NCI-H2196 (cell line): ENCODE results near the gene ZFAND2A.
"Not testable (repeated sequence)": the region's sequence is repeated elsewhere in the genome, so short reads cannot be mapped to it uniquely, and the experiment has no call there.

Experiments
- DNase-seq: peaks from one replicate; lab custom pipeline; 2025; ENCODE audit not compliant: unreplicated experiment; lab: John Stamatoyannopoulos, UW

ZFAND2A gene

DNA sequence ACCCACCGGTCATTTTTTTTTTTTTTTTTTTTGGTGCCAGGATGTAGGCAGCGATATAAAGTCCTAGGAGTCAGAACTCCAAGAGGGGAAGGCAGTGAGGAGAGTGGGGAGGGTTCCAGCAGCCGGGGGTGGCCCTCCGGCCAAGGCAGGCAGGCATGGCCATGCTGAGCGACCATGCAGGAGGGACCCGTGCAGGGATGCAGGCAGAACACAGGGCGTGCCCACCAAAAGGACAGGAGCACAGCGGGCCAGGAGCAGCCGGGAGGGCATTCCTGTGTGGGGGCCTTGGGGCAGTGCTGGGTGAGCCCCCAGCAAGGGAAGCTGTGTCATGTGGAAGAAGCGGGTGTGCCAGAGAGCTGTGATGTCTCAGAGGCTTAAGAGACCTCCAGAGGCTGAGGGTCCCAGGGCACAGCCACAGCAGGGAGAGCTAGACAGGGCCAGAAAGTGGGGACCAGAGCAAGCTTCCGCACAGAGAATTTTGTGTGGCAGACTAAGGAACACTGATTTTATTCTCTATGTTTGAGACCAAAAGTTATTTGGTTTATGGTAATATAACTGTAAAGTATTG, 5.7 kb downstream of the ZFAND2A start:
- no peak for DNase-seq

DNA sequence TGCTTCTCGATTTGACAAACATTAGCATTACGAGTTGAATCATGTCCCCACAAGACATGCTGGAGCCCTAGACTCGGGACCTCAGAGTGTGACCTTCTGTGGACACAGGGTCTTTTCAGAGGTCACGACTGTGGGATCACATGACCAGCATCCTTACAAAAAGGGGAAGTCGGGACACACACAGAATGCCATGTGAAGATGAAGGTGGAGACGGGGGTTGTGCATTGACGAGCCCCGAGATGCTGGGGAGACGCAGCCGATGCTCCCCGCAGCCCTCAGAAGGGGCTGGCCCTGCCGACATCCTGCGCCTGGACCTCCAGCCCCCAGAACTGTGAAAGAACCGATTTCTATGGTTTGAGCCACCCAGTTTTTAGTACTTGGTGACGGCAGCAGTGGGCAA, 7.5 kb downstream of the ZFAND2A start:
- DNase-seq: no peak

DNA sequence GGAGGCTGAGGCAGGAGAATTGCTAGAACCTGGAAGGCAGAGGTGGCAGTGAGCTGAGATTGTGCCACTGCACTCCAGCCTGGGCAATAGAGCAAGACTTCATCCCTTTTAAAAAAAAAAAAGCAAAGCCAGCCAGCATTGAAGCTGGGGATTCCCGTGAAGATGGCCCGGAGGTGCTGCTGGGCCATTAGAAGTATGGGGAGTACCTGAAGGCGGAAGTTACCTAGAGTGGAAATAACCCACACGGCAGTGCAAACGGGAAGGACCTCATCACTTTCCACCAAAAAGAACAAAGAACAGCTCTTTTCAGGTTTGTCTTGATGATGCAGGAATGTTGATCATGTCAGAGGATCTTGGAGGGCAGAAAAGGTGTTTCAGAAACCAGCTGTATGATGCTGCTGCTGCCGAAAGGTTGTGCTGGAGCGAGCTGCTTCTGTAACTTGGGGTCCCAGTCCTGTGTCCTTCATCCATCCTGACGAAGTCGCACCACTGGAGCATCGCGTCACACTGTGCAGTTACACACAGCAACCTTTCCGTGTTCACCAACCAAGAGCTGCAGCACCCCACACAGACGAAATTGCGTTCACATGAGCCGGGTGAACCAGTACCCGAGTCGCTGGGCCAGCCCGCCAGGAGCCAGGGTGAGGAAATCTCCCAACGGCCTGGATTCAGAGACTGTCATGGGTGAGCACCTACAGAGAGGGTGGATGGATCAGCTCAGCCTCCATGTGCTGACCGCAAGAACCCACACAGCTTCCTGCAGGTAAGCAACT, 8.2 kb downstream of the ZFAND2A start:
- no peak for DNase-seq

DNA sequence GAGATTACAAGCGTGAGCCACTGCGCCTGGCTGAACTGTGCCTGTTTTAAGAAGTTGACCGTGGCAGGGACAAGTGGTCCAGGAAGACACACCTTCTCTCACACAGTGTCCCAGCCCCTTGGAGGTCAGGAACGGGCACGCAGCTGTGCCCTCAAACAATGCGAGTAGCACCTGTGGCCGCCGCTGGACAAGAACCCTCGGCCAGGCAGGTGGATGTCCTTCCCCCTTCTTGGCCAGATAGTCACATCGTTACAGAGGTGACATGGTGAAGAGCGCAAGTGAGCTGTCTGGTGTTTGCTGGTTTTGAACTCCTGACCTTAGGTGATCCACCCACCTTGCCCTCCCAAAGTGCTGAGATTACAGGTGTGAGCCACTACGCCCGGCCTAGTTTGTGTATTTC, 8.8 kb downstream of the ZFAND2A start:
- DNase-seq: no peak

DNA sequence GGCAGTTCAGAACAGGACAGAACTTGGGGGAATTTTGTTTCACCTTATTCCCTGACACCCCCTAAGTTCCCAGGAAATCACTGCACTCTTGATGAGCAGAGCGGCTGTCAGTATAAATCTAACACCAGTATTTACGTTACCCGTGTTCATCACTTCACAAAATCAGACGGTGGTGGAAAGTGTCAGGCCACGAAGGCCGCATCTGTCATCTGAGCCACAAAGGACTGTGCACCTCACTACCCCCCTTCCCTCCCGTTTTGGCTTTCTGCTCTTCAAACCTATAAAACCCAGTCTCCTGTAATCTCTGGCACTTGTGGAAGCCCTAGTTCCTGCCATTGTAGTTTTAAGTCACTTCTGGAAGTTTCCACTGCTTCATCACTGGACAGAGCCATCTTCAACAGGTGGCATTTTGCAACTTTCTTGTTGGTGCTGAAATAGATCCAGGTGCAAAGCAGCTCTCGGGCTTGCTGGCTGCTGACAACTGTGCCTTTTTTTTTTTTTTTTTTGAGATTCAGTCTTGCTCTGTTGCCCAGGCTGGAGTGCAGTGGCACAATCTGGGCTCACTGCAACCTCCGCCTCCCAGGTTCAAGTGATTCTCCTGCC, 9.5 kb downstream of the ZFAND2A start:
- no peak for DNase-seq

DNA sequence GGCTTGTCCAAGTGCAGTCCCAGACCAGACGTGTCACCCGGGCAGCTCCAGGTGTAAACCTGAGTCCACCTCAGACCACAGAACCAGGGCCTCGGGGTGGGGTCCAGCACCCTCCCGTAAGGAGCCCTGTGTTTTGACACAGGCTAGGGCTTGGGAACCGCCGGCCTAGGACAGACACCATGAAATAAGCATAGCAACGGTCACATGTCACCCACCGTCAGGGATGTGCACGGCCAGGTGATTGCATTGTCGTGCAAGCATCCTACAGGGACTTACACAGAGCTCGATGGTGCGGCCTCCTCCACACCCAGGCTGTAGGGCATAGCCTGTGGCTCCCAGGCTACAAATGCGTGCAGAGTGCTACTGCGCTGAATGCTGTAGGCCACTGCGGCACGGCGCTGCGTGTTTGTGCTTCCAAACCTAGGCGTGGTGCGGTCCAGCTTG, 10.6 kb downstream of the ZFAND2A start:
- DNase-seq: no peak

DNA sequence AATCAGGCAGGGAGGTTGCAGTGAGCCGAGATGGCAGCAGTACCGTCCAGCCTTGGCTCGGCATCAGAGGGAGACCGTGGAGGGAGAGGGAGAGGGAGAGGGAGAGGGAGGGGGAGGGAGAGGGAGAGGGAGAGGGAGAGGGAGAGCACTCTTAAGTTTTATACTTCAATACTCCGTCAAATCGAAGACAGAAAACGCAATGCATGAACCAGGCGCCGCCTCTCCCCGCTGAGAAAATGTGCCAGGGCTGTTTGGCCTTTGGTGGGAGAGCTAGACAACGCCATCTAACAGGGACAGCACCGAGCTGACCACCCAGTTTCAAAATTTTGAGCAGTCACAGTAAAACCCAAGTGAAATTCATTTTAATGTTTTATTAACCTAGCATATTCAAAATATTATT, 12.1 kb downstream of the ZFAND2A start:
- not testable (repeated sequence) for DNase-seq

DNA sequence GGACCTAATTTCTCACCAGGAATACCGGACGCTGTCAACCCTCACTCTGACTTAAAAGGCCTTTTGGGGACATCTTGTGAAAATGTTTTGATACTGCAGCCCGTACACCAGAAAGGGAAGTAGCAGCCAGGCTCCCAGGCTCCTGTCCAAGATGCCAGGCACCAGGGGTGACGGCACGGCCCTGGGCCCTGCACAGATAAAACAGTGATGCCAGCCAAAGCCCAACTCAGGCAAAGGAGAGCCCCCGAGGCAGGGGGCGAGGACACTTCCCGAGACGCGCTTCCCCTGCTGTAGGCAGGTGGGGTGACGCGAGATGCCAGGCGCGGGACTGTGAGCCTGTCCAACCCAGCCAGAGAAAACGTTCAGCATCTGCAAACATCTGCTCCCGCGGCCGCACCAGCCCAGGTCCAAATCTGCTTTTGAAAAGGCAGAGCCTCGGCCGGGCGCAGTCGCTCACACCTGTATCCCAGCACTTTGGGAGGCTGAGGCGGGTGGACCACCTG, 15.7 kb downstream of the ZFAND2A start:
- DNase-seq: no peak

DNA sequence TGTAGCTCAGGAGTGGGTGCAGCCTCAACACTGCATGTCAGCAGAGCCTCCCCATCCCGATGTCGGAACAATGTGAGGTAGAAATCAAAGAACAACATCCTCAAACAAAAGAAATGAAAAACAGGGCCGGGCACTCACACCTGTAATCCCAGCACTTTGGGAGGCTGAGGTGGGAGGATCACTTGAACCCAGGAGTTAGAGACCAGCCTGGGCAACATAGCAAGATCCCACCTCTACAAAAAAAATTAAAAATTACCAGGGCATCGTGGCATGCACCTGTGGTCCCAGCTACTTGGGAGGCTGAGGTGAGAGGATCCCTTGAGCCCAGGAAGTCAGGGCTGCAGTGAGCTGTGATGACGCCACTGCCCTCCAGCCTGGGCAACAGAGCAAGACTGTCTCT, 17.0 kb downstream of the ZFAND2A start:
- not testable (repeated sequence) for DNase-seq

DNA sequence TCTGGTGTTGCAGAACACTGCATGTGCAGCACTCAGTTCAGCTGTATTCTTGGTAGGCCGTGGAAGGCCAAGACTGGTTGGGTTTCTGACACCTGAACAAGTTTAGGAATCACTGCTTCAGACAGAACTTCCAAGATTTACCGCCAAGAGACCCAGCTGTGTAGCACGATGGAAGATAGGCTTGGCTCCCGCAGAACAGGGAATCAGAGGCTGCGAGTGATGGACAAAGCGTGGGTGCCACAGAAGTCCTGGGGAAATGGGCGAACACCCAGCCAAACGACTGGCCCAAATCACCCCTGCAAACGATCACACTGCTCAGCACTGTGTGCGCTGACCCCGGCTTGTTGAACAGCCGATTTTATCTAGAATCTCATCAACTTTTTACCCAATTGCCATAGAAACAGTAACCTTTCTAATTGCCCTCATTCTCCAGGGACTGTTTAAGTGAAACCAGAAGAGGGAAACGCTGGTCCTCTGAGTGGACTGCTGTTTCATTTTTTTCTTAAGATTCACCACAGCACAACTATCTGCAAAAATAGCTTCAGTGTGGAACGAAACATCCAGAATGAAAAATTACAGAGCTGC, 17.9 kb downstream of the ZFAND2A start:
- no peak for DNase-seq

DNA sequence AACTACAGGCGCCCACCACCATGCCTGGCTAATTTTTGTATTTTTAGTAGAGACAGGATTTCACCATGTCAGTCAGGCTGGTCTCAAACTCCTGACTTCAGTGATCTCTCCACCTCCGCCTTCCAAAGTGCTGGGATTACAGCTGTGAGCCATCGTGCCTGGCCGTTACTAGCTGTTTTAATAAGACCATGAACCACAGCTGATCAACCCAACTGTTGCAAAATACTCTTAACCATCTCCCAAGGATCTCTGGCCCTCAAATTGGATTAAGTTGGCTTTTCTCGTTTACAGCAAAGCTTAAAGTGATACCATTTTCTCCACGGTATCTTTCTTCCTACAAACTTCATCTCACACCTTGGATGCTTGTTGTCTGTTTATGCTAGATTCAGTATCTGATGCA, 18.3 kb downstream of the ZFAND2A start:
- DNase-seq: no peak

DNA sequence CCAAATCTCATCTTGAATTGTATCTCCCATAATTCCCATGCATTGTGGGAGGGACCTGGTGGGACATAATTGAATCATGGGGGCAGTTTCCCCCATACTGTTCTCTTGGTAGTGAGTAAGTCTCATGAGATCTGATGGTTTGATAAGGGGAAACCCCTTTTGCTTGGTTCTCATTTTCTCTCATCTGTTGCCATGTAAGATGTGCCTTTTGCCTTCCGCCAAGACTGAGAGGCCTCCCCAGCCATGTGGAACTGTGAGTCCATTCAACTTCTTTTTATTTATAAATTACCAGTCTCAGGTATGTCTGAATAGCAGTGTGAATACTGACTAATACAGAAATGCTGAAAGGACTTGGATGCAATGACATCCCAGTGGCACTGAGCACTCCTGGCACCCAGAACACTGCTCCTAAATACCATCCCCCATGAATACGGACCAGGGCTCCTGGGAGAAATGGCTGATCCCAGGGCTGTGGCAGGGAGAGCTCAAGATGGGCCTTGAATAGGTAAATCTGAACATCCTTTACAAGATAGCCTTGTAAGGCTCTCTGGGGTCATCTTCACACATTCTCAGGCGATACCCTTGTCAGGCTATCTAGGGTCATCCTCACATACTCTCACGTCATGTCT, 19.4 kb downstream of the ZFAND2A start:
- no peak for DNase-seq

DNA sequence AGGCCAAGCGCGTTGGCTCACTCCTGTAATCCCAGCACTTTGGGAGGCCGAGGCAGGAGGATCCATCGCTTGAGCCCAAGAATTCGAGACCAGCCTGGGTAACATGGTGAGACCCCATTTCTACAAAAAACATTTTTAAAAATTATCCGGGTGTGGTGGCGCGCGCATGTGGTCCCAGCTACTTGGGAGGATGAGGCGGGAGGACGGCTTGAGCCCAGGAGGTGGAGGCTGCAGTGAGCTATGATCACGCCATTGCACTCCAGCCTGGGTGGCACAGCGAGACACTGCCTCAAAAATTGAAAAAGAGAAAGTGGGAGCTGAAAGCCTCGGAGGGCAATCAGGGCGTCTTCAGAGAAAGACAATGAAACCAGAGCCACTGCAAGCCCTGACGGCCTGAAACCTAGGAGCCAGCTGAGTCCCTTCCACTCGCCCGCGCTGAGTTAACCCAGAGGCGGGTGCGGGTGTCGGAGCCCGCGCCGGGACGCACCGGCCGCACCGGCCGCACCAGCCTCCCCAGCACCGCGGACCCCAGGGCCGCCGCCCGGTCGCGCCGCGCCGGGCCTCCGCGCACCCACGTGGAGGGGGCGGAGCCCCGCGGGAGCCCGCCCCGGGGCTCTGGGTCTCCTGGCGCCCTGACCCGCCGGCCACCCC, 22.4 kb downstream of the ZFAND2A start:
- no peak for DNase-seq

DNA sequence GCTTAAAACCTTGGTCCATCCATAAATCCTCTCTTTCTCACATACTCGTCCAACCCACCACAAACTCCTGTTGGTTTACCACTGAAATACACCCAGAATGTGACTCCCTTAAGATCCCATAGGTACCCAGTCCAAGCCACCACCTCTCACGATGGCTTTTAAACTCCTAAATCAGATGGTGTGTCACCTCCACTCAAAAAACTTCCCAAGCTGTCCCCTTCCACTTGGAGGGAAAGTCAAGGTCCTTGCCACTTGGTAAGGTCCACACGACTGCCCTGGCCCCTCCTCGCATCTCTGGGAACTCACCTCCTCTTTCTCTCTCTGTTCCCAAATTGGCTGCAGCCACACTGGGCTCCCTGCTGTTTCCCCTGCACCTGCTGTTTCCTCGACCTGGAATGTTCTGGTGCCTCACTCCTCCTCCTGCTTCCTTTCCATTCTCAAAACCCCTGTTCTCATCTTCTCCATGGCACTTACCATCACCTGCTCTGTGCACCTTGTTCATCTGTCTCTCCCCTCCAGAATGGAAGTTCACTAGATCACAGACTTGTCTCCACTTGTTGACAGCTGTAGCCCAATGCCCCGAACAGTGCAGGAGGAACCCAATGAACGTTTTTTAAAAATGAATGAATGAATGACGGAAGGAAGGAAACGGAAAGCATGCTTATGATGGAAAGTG, 23.0 kb downstream of the ZFAND2A start:
- no peak for DNase-seq

DNA sequence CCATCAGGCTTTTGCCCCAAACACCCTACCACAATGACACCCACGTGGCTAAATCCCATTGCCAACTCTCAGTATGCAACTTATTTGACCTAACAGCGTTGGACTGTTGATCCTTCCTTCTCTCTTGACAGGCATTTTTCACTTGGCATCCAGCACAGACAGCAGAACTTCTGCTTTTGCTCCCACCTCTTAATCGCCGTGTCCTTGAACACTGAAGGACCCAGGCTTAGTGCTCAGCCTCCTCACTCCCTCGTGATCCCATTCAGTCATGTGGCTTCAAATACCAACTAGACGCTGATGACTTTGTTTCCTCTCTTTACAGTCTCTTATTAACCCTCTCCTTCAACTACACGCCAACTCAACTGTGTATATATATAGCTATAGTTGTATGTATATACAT, 25.0 kb downstream of the ZFAND2A start:
- DNase-seq: no peak

DNA sequence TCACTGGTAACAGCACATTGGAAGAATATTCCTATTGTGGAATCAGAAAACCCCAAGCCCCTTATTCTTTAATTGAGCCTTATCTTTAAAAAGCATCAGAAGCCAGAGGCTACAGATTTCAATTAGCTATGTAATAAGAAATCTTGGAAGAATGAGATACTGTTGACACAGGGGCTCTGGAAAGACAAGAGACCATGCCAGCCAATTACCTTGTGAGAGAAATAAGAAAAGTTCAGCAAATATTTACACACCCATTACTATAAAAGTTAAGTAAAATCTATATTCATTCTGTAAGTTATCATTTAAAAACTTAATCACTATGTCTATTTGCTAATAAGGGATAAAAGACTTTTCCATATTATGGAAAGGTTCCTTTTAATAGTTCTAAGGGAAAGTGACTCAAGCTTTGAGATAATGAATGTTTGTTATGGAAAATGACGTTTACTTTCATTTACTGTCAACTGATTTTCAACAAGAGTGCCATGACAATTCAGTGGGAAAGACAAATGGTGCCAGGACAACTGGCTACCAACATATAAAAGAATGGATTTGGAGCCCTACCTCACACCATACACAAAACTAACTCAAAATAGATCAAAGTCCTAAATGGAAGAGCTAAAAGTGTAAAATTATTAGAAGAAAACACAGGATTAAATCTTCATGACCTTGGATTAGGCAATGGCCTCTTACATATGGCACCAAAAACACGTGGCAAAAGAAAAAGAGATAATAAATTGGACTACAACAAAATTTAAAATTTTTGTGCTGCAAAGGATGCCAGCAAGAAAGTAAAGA, 28.3 kb downstream of the ZFAND2A start:
- no peak for DNase-seq

DNA sequence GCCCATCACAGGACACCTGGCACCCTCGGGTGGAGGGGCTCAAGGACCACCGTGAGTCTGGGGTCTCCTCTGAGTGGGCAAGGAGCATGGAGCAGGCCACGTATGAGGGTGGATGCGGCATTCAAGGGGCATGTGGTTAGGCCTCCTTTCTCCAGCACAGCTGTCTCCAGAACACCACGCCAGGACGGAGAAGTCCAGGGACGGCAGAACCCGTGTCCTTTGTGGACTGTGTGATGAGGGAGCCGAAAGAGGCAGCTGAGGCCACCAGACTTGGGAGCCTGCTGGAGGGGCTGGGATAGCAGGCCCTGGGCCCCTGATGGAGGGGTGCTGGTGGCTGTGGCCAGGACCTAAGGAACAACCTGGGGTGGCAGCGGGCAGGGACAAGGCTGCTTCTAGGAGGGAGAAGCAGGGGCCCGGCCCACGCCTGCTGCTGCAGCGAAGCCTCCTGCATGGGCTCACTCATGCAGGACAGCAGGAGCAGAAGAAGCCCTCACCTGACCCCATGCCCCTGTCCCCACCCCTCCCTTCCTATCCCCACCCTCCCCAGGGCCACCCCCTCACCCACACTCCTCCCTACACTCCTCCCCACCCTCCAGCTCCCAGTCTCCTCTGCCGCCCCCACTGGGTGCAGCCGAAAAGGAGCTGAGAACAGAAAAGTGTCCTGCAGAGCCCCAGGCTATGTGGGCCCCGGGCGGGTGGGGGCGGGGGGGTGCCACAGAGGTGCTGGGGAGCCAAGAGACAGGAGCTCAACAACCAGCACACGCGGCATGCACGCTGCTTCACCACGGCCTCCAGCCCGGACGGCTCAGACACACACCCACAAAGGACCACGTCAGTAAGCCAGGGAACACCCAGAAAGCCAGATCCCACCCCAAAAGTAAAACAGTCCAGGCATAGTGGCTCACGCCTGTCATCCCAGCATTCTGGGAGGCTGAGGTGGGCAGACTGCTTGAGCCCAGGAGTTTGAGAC, 29.7 kb downstream of the ZFAND2A start:
- DNase-seq: no peak

DNA sequence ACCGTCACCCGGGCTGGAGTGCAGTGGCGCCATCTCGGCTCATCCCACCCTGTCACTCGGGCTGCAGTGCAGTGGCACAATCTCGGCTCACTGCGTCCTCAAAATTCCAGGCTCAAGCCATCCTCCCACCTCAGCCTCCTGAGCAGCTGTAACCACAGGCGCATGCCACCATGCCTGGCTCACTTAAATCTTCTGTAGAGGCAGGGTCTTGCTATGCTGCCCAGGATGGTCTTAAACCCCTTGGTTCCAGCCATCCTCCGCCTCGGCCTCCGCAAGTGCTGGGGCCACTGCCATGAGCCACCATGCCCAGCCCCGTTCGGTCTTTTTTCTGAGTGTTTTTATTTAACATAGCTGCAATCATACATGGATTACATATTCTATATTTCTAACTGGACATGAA, 30.6 kb downstream of the ZFAND2A start:
- no peak for DNase-seq
